GM08714 (cell line): ENCODE measurements around the gene CA10.

ENCODE experiments used
- H3K4me3 ChIP-seq: fragments of 200-500 bp; sonication (Bioruptor generic); 2 replicates; pipeline ENCODE4 v1.5.1; 2014; ENCODE audit warnings: mild to moderate bottlenecking, low read length, inconsistent platforms
- ZNF274 ChIP-seq: IDR thresholded peaks from 2 replicates; pipeline ENCODE4 v1.6.1; 2012; ENCODE audit warnings: mild to moderate bottlenecking, low read depth, low read length

Gene CA10

DNA sequence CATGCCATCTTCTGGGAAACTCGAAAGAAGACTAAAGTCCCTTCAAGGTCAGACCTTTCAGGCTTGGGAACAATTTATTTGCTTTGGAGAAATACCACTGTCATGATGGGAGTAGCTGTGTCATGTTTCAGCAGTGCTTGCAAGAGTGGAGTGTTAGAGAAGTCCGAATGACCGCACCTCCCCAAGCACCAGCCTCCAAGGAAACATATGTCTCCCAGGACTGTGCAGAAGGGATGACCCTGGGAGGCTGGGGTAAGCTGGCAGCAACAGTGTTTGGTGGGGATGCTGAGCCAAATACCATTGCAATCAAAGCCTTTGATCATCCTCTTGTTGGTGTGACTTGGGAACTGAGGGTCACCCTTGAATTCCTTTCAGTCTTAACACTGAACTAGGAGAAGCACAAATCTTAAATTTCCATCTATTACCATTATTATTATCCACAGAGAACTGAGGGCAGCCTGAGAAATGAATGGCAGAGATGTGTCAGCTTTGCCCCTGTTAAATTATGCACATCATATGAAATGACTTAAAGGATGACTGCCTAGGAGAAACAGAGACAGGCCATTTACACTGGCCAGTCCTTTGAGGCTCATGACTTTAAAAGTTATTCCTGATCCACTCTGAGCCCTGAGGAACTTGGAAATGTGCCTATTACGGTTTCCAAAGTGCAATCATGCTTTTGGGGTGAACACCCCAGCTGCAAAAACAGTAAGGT is 244.9 kb downstream of the CA10 start:
- H3K4me3 ChIP-seq, result no peak overlapping the region
- no peak for TF ChIP-seq ZNF274

DNA sequence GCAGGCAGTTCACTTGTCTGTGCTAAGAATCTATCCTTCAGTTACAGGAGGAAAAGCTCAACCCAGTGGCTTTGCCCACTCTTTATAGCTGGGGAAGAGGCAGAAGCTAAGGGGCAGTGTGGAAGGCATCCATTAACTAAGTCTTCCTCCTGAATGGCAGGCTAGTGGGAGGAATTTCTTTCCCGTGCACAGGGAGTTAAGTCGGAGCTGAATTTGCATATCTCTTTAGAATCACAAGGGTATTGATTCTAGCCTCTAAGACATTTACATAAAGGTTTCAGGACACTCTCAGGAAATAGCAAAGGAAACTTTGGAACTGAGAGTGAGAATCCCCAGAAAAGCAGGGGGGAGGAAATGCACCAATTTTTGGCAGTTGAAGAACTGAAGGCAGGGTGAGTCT is 245.6 kb downstream of the CA10 start:
- no peak for TF ChIP-seq ZNF274
- H3K4me3 ChIP-seq, result no peak overlapping the region

DNA sequence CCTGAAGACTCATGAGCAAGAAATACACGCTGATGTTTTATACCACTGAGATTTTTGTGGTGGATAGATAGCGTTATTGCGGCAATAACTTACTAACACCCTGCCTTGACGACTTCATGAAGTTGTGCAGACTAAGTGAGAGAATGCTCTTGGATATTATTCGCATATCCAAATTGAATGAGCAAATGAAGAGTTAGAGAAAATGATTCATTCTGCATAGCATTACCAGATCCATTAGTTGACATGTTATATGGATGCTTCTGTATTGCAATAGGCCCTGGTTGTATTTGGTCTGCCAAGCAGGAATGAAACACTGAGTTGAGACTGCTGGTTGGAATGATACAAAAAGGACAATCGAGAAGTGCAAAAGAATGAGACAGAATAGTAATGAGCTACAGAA is 247.3 kb downstream of the CA10 start:
- no peak overlapping the region for H3K4me3 ChIP-seq

DNA sequence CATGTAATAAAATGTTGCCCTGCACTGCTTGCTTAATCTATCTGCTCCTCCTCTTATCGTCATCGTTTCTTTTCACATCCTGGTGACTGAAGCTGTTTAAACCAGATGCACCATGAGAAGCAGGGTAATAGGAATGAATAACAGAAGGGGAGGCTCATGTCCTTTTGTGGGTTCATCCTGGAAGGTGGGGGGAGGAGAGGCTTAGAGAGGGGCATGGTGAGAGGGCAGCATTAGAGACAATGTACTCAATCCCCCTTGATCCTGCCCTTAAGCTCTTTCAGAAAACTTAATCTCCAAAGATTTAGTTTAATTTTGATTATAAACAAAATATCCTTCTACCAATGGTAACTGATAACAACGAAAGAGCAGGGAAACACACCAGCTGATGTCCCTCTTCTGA is 248.5 kb downstream of the CA10 start:
- H3K4me3 ChIP-seq, result no peak overlapping the region
- TF ChIP-seq ZNF274, result no peak

More for the DNA sequence above, 247.3 kb downstream of the CA10 start:
- TF ChIP-seq ZNF274, result no peak

GRCh38 chr17:51908841-51909537 is 249.5 kb downstream of the CA10 start:
- TF ChIP-seq ZNF274, result no peak
- H3K4me3 ChIP-seq, result no peak overlapping the region

GRCh38 chr17:51907041-51907440 is 251.5 kb downstream of the CA10 start:
- TF ChIP-seq ZNF274, result no peak
- H3K4me3 ChIP-seq, result no peak overlapping the region

DNA sequence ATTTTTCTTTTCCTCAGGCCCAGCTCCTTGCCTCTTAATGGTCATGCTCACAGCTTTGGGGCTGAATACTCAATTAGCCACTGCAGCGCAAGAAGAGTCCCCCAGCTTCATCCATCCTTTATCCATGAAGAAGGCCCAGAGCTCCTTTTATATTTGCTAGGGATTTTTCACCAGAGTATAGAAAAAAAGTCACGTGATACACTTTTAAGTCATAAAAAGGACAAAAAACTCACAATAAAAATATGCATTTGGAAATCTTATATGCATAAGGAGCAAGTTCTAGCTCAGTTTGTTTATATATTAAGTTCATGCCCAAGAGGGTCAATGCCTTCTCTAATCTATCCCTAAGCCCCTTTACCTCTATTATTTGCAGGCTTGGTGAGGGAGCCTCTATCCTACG is 254.1 kb downstream of the CA10 start:
- H3K4me3 ChIP-seq, result no peak overlapping the region
- no peak for TF ChIP-seq ZNF274

GRCh38 chr17:51901242-51901641 is 257.3 kb downstream of the CA10 start:
- TF ChIP-seq ZNF274, result no peak
- no peak overlapping the region for H3K4me3 ChIP-seq

DNA sequence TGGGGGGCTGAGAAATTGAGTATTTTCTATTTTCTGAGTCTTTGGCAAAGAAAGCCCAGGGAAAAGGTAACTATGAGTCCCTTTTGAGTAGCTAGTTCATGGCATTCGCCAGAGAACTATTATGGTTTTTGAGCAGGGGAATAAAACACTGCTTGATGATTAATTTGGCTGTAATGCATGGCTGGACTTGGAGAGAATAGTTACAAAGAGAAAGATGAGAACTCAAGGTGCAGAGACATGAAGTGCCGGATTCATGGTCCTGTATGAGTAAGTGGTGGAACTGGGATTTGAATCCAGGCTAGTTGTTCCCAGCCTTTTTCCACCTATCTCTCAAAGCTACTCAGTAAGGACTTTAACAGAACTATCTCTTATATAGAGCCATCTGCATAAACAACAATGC is 266.6 kb downstream of the CA10 start:
- H3K4me3 ChIP-seq, result no peak overlapping the region
- TF ChIP-seq ZNF274, result no peak

GRCh38 chr17:51890710-51891109 is 267.8 kb downstream of the CA10 start:
- TF ChIP-seq ZNF274, result no peak

GRCh38 chr17:51888816-51889215 is 269.7 kb downstream of the CA10 start:
- H3K4me3 ChIP-seq, result no peak overlapping the region
- TF ChIP-seq ZNF274, result no peak

More at GRCh38 chr17:51890710-51891109, 267.8 kb downstream of the CA10 start:
- no peak overlapping the region for H3K4me3 ChIP-seq

DNA sequence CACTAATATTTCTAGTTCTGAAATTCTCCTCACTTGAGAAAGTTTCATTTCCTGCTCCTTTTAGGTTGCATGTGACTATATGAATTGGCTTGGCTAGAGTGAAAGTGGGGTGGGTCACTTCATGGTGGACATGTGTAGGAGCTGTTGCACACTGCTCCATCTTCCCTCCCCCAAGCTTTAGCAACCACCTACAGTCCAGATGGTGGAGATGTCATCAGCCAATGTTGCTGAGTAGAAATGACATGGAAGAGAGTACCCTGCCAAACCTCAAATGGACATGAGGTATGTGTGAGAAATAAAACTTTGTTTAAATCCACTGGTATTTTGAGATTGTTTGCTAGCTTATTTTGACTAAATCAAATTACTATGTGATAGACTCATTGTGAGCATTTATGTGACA is 281.5 kb downstream of the CA10 start:
- no peak for TF ChIP-seq ZNF274

GRCh38 chr17:51873302-51873701 is 285.2 kb downstream of the CA10 start:
- TF ChIP-seq ZNF274, result no peak
- no peak overlapping the region for H3K4me3 ChIP-seq

More for the DNA sequence above, 281.5 kb downstream of the CA10 start:
- H3K4me3 ChIP-seq, result no peak overlapping the region

DNA sequence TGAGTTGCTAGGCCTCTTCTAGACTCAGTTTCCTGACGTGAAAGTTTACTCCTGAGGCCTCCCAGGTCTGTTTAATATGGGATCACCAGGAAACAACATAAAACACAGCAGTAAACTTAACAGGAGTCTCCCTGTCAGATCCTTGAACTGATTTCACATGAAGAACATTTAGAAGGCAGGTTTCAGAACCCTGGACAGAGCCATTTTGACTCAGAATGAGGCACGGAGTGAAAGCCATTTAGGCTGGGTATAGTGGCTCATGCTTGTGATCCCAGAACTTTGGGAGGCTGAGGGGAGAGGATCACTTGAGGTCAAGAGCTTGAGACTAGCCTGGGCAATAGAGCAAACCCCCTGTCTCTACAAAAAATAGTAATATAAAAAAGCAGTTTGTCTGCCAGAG is 289.1 kb downstream of the CA10 start:
- H3K4me3 ChIP-seq, result no peak overlapping the region
- TF ChIP-seq ZNF274, result no peak

- H3K4me3 ChIP-seq, result no peak overlapping the region
- no peak for TF ChIP-seq ZNF274
These were observed 297.5 kb downstream of the CA10 start for GRCh38 chr17:51860954-51861561.
